GM21619 (cell line): ENCODE measurements around the gene MAP1S.

ENCODE experiments used
- ATAC-seq: cut with Tn5 transposase; IDR thresholded peaks from one replicate; pipeline ENCODE4 v1.9.1; 2021; ENCODE audit not compliant: unreplicated experiment

Gene MAP1S

DNA sequence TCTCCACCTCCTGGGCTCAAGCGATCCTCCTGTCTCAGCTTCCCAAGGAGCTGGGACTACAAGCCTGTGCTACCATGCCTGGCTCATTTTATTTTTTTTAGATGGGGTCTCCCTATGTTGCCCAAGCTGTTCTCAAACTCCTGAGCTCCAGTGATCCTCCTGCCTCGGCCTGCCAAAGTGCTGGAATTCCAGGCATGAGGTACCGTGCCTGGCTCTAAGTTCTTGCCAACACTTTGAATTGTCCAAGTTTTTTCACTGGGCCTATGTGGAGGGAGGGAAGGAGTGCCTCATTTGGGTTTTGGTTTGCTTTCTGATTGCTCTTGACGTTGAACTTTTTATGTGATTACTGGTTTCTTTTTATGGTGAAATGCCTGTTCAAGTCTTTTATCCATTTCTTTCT is 26.7 kb upstream of the MAP1S start:
- ATAC-seq, result no peak

DNA sequence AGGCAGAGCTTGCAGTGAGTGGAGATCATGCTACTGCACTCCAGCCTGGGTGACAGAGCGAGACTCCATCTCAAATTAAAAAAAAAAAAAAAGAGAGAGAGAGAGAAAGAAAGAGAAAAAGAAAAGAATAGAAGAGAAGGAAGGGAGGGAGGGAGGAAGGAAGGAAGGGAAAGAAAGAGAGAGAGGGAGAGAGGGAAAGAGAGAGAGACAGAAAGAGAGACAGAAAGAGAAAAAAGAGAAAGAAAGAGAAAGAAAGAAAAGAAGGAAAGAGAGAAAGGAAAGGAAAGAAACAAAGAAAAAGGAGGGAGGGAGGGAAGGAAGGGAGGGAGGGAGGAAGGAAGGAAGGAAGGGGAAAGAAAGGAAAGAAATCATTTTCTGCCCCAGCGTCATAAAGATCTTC is 24.1 kb upstream of the MAP1S start:
- no peak for ATAC-seq

DNA sequence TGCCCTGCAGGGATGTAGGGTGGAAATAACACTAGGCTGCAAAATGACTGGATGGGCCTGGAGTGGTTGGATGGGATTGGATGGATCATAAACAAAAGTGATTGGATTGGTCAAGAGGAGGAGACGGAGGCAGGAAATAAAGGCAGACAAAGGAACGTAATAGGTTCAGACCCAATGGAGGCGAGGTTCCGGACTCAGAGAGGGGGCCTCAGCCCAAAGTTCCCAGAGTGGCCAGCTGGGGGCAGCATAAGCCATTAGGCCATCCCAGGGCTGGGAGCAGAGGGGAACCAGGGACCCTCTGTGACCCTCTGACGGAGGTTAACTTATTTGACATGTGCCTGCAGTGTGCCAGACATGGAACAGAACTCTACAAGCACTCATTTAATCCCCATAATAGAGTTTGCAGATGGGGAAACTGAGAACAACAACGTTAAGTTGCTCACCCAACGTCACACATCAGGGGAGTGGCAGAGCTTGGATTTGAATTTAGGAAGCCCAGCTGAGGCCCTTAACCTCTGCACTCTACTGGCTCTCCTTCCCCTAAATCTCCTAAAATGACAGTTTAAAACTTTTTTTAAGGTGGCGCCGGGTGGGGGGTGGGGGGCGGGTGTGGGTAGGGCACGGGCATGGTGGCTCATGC is 15.3 kb upstream of the MAP1S start:
- ATAC-seq, result no peak

DNA sequence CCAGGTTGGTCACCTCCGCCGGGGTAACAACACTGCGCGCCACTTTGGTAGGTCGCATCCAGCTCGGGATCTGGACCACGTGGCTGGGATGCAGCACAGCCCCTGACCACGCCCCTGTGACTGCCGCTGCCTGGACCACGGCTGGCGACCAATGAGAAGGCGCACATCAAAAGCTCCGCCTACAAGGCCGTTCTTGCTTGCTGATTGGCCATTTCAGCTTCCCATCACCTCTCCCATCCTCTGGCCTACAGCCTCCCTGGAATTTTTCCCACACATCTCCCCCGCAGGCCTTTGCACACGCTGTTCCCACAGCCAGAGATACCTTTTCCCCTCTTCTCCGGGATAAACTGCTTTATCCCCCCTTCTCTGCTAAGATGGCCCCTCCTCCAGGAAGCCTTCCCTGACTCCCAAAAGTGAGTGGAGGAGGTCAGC is 12.5 kb upstream of the MAP1S start:
- no peak for ATAC-seq

DNA sequence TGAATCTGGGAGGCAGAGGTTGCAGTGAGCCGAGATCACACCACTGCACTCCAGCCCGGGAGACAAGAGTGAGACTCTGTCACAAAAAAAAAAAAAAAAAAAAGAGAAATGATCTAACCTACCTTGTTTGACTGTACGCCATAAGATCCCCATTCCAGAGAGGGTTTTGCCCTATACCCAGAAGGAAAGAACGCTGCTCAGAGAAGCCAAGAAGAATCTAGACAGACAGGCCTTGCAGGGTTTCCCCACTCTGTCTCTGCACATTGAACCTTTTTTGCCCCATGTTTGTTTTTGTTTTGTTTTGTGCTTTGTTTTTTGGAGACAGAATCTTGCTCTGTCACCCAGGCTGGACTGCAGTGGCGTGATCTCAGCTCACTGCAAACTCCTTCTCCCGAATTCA is 7.4 kb upstream of the MAP1S start:
- no peak for ATAC-seq

DNA sequence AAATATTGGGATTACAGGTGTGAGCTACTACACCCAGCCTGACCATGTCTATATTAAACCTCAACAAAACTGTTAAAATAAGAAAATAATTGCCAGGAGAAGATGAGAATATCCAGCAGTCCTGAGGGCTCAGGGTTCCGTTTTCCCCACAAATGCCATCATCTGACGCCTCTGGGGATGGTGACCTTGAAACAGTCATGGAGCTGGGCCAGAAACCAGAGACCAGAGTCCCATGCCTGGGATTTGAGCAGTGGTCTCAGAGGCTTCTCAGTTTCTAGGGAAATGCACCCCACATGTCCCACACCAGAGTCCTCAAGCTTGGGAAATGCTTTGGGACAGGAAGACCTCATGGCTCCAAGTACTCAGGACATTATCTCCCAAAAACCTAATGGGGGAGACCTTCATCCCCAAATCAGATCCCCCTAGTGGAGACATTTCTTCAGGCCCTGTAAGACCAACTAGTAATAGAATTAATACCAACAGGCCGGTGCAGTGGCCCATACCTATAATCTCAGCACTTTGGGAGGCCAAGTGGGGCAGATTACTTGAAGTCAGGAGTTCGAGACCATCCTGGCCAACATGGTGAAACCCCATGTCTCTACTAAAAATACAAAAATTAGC is 2.9 kb upstream of the MAP1S start:
- ATAC-seq, result no peak

DNA sequence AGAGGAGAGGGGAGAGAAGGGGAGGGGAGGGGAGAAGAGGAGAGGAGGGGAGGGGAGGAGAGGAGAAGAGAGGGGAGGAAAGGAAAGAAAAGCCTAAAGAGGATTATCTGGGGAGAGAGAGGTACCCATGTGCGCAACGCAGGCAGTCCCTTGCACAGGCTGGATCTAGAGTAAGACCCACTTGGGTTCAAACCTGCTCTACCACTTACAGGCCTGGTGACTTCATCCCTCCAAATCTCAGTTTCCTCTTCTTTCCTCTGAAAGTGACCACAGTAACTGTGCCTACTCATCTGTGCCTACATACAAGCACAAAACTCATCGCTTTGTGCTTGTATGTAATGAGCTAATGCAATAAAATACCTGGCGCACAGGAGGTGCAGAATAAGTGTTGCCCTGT is 732 bp upstream of the MAP1S start:
- ATAC-seq, result no peak

DNA sequence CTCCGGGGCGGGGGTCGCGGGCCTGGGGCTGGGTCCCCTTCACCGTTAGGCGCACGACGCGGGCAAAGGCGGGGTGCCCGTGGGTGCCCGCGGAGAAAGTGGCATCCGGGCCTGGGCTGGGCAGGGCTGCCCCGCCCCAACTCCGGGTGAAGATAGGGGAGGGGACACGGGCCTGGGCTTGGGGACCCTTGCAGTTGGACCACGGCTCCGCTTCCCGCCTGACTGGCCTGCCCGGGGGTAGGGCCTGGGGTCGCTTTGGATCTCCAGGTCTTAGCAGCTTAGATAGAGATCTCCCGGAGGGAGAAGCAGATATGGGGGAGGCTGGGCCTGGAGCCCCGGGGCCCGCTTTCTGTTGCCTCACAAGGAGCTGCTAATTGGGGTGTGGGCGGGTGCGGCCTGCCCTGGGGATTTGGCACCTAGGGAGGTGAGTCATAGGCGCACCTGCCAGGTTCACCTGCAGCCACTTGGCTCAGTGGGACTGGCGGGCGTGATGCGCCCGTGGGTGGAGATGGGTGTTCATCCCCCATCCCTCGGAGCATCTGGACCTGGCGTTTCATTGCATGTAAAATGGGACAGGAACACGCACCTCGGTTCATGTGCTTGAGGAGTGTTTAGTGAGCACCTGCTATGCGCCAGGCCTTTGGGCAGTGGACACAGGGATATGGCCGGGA is 585 bp downstream of the MAP1S start:
- ATAC-seq, result no peak

DNA sequence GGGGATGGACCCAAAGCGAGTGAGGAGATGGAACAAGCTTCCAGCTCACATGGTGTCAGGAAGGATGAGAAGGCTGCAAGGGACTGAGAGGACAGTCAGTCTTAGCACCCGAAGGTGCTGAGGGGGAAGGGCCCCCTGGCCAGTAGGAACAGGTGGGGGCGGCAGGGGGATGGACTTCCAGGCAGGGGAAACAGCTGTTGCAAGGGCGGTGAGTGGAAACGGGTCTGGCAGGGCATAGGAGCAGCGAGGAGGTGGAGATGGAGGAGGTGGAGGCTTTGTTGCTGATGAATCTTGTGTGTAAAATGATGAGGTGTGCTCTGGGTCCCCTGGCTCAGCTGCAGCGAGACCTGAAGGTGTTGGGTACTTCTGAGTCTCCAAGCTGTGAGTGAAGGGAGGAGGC is 1.2 kb downstream of the MAP1S start:
- no peak for ATAC-seq

DNA sequence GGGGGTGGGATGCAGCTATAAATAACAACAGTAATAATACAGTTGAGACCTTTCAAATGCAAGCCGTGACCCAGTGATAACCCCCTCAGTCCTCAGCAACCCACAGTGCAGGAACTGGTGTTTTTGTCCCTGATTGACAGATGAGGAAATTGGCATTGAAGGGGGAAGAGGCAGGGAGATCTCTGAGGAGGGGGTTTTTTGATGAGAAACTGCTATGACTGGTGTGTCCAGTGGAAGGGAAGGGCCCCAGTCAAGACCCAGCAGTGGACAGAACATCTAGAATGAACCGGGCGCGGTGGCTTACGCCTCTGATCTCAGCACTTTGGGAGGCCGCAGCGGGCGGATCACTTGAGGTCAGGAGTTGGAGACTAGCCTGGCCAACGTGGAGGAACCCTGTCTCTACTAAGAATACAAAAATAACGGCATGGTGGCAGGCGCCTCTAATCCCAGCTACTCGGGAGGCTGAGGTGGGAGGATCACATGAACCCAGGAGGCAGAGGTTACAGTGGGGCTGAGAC is 1.9 kb downstream of the MAP1S start:
- ATAC-seq, result no peak

DNA sequence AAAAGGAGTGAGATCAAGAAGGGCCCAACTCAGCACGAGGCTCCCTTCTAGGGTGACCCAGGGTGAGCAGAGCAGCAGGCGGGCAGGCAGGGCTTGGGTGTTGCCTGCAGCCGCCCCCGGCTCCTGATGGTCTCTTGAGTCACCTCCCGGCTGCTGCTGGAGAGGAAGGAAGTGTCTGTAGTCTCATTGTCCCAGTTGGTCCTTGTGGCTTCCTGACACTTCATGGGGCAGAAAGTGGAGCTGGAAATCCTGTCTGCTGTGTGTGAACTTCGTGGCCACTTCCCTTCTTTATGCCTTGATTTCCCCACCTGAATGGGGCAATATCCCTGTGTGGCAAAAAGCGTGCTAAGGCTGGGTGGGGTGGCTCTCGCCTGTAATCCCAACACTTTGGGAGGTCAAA is 2.5 kb downstream of the MAP1S start:
- ATAC-seq, result no peak

DNA sequence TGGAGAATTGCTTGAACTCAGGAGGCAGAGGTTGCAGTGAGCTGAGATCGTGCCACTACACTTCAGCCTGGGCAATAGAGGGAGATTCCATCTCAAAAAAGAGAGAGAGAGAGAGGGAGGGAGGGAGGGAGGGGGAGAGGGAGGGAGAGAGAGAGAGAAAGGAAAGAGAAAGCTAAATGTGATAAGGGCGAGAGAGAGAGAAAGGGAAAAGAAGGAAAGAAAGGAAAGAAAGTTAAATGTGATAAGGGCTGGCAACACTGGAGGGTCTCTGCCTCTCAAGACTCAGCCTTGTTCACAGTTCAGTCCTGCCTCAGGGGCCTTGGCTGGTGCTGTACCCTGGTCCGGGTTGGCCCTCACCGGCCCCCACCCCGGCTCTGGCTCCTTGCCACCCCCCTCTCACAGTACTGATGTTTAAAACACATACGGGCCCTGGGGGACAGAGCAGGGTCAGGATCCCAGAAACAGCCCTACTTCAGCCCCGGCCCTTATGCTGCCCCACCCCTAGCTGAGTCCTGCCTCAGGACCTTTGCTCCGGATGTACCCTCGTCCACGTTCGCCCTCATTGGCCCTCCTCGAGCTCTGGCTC is 3.5 kb downstream of the MAP1S start:
- no peak for ATAC-seq

DNA sequence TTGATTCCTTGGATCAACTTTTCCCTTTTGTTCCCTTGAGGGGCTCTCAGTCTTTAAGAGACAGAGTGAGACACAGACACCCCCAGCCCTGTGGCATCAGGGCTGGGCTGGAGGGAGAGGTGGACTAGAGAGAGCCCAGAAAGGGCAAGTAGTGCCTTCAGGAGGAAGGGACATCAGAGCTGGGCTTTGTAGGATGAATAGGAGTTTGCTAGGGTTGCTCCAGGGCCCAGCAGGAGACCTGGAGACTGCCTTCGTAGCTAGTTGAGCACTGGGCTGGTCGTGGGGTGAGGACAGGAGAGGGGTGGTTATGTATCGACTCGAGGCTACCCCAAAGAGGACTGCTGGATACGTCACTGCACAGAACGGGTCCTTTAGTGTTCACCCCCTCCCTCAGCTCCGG is 5.4 kb downstream of the MAP1S start:
- no peak for ATAC-seq

DNA sequence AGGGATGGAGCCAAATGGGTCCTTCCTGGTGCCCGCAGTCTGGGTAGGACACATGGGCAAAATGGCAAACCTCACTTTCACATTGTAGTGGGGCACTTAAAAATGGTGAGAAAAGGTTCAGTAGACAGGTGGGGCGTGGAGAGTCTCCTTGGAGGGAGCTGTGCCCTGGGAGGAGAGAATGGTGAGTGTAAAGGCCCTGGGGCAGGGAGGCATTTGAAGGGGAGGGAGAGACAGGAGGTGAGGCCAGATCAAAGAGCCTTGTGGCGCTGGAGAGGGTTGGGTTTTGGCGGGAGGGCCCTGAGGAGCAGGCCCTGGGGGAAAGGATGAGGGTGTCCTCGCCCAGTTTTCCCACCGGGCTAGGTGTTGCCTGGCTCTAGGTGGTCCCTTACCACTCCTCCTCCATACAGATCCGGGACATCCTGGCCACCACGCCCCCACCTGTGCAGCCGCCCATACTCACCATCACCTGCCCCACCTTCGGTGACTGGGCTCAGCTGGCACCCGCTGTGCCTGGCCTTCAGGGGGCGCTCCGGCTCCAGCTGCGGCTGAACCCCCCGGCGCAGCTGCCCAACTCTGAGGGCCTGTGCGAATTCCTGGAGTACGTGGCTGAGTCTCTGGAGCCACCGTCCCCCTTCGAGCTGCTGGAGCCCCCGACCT is 6.3 kb downstream of the MAP1S start:
- no peak for ATAC-seq

DNA sequence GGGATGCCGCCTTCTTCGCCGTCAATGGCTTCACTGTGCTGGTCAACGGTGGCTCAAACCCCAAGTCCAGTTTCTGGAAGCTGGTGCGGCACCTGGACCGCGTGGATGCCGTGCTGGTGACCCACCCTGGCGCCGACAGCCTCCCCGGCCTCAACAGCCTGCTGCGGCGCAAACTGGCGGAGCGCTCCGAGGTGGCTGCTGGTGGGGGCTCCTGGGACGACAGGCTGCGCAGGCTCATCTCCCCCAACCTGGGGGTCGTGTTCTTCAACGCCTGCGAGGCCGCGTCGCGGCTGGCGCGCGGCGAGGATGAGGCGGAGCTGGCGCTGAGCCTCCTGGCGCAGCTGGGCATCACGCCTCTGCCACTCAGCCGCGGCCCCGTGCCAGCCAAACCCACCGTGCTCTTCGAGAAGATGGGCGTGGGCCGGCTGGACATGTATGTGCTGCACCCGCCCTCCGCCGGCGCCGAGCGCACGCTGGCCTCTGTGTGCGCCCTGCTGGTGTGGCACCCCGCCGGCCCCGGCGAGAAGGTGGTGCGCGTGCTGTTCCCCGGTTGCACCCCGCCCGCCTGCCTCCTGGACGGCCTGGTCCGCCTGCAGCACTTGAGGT is 7.0 kb downstream of the MAP1S start:
- ATAC-seq, result no peak

DNA sequence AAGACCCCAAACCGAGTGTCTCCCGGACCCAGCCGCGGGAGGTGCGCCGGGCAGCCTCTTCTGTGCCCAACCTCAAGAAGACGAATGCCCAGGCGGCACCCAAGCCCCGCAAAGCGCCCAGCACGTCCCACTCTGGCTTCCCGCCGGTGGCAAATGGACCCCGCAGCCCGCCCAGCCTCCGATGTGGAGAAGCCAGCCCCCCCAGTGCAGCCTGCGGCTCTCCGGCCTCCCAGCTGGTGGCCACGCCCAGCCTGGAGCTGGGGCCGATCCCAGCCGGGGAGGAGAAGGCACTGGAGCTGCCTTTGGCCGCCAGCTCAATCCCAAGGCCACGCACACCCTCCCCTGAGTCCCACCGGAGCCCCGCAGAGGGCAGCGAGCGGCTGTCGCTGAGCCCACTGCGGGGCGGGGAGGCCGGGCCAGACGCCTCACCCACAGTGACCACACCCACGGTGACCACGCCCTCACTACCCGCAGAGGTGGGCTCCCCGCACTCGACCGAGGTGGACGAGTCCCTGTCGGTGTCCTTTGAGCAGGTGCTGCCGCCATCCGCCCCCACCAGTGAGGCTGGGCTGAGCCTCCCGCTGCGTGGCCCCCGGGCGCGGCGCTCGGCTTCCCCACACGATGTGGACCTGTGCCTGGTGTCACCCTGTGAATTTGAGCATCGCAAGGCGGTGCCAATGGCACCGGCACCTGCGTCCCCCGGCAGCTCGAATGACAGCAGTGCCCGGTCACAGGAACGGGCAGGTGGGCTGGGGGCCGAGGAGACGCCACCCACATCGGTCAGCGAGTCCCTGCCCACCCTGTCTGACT is 7.9 kb downstream of the MAP1S start:
- no peak for ATAC-seq

DNA sequence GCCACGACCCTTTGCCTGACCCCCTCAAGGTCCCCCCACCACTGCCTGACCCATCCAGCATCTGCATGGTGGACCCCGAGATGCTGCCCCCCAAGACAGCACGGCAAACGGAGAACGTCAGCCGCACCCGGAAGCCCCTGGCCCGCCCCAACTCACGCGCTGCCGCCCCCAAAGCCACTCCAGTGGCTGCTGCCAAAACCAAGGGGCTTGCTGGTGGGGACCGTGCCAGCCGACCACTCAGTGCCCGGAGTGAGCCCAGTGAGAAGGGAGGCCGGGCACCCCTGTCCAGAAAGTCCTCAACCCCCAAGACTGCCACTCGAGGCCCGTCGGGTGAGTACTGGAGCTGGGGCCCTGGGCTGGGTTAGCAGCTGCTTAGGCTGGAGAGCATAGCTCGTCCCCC is 8.6 kb downstream of the MAP1S start:
- ATAC-seq, result no peak

DNA sequence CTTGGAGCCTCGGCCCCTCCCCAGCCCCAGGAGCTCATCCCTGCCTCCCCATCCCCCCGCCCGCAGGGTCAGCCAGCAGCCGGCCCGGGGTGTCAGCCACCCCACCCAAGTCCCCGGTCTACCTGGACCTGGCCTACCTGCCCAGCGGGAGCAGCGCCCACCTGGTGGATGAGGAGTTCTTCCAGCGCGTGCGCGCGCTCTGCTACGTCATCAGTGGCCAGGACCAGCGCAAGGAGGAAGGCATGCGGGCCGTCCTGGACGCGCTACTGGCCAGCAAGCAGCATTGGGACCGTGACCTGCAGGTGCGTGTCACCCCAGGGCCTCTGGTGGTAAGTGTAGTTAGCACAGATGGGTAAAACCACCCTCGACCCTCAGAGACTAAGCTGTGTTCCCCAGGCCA is 13.8 kb downstream of the MAP1S start:
- no peak for ATAC-seq

DNA sequence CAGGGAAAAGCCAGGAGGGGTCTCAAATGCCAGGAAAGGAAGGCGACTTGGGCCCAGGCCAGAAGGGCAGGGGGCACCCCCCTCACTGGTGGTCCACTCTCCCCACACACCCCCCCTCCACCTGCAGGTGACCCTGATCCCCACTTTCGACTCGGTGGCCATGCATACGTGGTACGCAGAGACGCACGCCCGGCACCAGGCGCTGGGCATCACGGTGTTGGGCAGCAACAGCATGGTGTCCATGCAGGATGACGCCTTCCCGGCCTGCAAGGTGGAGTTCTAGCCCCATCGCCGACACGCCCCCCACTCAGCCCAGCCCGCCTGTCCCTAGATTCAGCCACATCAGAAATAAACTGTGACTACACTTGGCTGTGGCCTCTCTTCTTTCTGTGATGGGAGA is 14.9 kb downstream of the MAP1S start:
- ATAC-seq, result no peak

DNA sequence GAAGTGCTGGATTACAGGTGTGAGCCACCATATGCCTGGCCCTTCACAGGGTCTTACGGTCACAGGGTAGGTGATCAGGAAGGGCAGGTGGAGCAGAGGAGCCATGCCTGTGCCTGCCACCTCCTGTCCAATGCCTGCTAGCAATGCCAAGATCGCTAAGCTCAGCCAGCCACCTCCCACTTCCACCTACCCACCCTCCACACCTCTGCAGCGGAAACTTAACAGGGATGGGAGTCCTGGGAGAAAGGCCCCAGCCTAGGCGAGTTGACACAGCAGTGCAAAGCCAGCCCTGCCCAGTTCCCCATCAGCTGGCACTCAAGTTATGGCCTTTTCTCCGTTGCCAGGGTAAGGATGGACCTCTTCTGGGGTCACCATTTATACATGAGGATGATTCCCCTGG is 16.1 kb downstream of the MAP1S start:
- ATAC-seq, result no peak
